ENCODE data around the gene RASL11B.
"Not testable (repeated sequence)": the region's sequence is repeated elsewhere in the genome, so short reads cannot be mapped to it uniquely, and the experiment has no call there.

Gene RASL11B

DNA sequence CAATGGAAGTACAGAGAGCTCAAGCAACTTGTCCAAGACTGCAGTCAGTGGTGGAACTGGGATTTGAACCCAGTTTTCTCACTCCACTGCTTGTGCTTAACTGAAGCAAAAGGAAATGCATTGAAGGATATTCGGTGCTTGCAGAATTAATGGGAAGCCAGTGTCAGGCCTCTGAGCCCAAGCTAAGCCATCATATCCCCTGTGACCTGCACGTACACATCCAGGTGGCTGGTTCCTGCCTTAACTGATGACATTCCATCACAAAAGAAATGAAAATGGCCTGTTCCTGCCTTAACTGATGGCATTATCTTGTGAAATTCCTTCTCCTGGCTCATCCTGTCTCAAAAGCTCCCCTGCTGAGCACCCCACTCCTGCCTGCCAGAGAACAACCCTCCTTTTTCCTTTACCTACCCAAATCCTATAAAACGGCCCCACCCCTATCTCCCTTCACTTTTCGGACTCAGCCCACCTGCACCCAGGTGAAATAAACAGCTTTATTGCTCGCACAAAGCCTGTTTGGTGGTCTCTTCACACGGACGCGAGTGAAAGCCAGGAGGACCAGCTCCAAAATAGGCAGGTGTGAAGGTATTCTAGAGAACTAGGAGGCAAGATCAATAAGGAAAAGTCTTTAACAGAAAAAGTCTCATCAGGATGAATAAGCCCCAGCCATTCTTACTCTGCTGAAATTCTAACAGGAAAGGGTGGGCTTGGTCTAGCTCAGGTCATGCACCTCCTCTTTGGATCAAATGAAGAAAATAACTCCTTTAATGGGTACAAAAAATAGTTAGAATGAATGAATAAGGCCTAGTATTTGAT, 27.3 kb upstream of the RASL11B start:
- H3K4me1 ChIP-seq (ENCODE audit: control insufficient read depth, insufficient read depth, low read length) = not testable (repeated sequence)

GRCh38 chr4:52836120-52836519, 26.0 kb upstream of the RASL11B start:
- H3K27ac ChIP-seq (ENCODE audit: low read length) = no peak overlapping the region
- H3K27me3 ChIP-seq (ENCODE audit: control insufficient read depth in 1 of 2, insufficient read depth in 2 of 2, low read length in 2 of 2) = peaks cover 0 to 3% of the 10 kb centered on the region in 2 donors
- no peaks in the 10 kb centered on the region for H3K9me3 ChIP-seq (ENCODE audit: control insufficient read depth in 2 of 2, low read length in 2 of 2)
- no peaks in the 10 kb centered on the region for H3K36me3 ChIP-seq (ENCODE audit: control insufficient read depth in 2 of 2, insufficient read depth in 2 of 2, low read length in 2 of 2)
- no peak overlapping the region for H3K4me3 ChIP-seq (ENCODE audit: low read length in 2 of 2)
- H3K4me1 ChIP-seq (ENCODE audit: control insufficient read depth, insufficient read depth, low read length) = no peaks in the 10 kb centered on the region
- H3K9ac ChIP-seq (ENCODE audit: low read length in 2 of 2) = no peak overlapping the region

More for the DNA sequence above, 27.3 kb upstream of the RASL11B start:
- not testable (repeated sequence) for H3K9me3 ChIP-seq (ENCODE audit: control insufficient read depth in 2 of 2, low read length in 2 of 2); H3K36me3 ChIP-seq (ENCODE audit: control insufficient read depth in 2 of 2, insufficient read depth in 2 of 2, low read length in 2 of 2); H3K4me3 ChIP-seq (ENCODE audit: low read length in 2 of 2); H3K27ac ChIP-seq (ENCODE audit: low read length); H3K27me3 ChIP-seq (ENCODE audit: control insufficient read depth in 1 of 2, insufficient read depth in 2 of 2, low read length in 2 of 2); H3K9ac ChIP-seq (ENCODE audit: low read length in 2 of 2)

DNA sequence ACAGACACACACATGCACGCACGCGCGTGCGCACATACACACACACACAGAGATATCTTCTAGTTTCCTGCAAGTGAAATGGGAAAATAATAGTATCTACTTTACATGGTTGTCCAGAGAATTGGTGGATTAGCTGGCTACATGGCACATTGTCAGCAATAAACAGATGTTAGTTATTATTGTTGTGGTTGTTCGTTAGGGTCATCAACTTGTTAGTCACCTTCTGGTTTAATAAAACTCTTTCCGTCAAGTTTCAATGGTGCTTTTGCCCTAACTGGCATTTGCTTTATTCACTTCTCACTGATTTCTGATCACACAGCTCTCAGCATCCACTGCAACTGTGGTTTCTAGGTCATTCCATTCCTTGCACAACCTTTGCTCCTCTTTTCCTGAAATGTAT, 25.4 kb upstream of the RASL11B start:
- Histone ChIP-seq H3K27ac (ENCODE audit: low read length) (no peak overlapping the region), H3K9me3 (ENCODE audit: control insufficient read depth in 2 of 2, low read length in 2 of 2) (no peaks in the 10 kb centered on the region), H3K4me3 (ENCODE audit: low read length in 2 of 2) (no peak overlapping the region), H3K27me3 (ENCODE audit: control insufficient read depth in 1 of 2, insufficient read depth in 2 of 2, low read length in 2 of 2) (peaks cover 0 to 3% of the 10 kb centered on the region in 2 donors), H3K4me1 (ENCODE audit: control insufficient read depth, insufficient read depth, low read length) (peaks cover 3% of the 10 kb centered on the region), H3K36me3 (ENCODE audit: control insufficient read depth in 2 of 2, insufficient read depth in 2 of 2, low read length in 2 of 2) (no peaks in the 10 kb centered on the region), H3K9ac (ENCODE audit: low read length in 2 of 2) (no peak overlapping the region)

DNA sequence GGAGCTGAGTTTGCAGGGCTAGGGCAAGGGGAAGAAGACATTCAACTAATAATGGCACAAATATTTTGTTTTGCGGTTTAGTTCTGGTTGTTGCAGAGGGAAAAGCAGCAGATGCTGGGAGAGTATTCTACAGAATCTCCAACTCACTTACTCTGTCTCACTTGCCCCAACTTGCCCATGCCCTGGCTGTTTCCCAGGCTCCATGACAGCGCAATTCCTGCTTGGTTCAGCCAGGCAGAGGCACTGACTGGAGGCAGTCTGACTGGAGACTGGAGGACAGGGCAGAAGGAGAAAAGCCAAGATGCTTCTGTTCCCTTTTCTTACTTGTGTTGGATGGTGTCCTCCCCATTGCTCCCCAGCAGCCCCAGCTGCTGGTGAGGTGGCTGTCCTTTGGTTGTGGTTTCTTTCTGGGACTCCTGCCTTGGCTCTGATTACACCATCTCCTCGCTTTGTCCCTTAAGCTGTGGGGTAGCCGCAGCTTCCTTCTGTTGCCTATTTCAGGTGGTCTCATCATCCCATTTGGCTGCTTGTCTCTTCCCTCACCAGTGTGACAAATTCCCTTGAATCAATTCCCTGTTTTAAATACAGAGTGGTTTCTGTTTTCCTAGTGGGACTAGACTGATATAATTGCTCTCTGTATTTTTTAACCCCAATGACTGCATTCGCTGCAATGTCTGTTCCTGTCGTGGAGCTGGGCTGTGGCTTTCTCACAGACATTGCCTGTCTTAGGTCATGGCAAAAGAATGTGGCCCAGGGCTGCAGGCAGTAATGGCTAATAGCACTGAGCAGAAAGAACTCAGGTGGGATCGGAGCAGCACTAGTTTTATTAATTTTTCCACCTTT, 24.2 kb upstream of the RASL11B start:
- Histone ChIP-seq H3K9me3 (ENCODE audit: control insufficient read depth in 2 of 2, low read length in 2 of 2) (no peaks in the 10 kb centered on the region), H3K4me3 (ENCODE audit: low read length in 2 of 2) (no peak overlapping the region), H3K36me3 (ENCODE audit: control insufficient read depth in 2 of 2, insufficient read depth in 2 of 2, low read length in 2 of 2) (no peaks in the 10 kb centered on the region), H3K27ac (ENCODE audit: low read length) (no peak overlapping the region), H3K27me3 (ENCODE audit: control insufficient read depth in 1 of 2, insufficient read depth in 2 of 2, low read length in 2 of 2) (peaks cover 0 to 3% of the 10 kb centered on the region in 2 donors), H3K9ac (ENCODE audit: low read length in 2 of 2) (no peak overlapping the region), H3K4me1 (ENCODE audit: control insufficient read depth, insufficient read depth, low read length) (peaks cover 13% of the 10 kb centered on the region)

DNA sequence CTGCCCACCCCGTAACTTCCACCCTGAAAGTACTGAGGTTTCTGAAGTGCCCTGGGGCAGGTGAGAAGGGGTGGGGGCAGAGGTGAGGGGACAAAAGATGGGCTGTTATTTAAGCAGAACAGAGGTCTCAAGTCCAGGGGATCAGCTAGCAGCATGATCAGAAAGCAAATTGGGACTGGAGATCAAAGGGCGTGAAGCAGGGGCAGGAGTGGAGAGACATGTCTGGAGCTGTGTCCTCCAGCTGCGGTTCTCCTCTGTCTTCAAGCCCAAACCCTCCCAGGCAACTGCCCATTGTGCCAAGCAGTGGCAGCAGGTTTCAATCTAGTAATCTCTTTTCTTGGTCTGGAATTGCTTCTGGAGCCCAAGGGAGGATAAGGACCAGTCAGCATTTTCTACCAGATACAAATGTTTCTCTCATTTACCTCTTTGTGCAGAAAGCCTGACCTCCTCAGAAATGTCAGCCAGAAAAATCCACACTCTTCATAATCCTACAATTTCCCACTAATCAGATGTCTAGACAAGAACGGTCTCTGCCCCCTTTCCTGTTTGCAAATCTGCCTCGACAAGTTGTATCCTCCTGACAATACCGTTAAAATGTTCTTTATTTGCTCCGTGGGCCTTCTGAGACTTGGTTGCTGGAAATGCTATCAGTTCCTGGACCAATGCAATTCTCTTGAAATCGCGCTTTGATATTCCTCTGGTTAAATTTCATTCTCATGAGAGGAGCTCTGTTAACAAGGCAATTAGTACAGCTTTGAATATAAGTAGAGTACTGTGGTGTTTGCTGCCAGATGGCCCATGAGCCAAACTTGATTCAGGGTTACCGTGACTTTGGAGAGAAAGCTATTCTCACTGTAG, 23.2 kb upstream of the RASL11B start:
- H3K27ac ChIP-seq (ENCODE audit: low read length) = no peak overlapping the region
- H3K4me3 ChIP-seq (ENCODE audit: low read length in 2 of 2) = no peak overlapping the region
- H3K27me3 ChIP-seq (ENCODE audit: control insufficient read depth in 1 of 2, insufficient read depth in 2 of 2, low read length in 2 of 2) = peaks cover 0 to 3% of the 10 kb centered on the region in 2 donors
- H3K4me1 ChIP-seq (ENCODE audit: control insufficient read depth, insufficient read depth, low read length) = peaks cover 13% of the 10 kb centered on the region
- no peak overlapping the region for H3K9ac ChIP-seq (ENCODE audit: low read length in 2 of 2)
- H3K9me3 ChIP-seq (ENCODE audit: control insufficient read depth in 2 of 2, low read length in 2 of 2) = no peaks in the 10 kb centered on the region
- no peaks in the 10 kb centered on the region for H3K36me3 ChIP-seq (ENCODE audit: control insufficient read depth in 2 of 2, insufficient read depth in 2 of 2, low read length in 2 of 2)

GRCh38 chr4:52840531-52841370, 21.4 kb upstream of the RASL11B start:
- Histone ChIP-seq H3K27ac (ENCODE audit: low read length) (no peak overlapping the region), H3K4me3 (ENCODE audit: low read length in 2 of 2) (no peak overlapping the region), H3K4me1 (ENCODE audit: control insufficient read depth, insufficient read depth, low read length) (peaks cover 13% of the 10 kb centered on the region), H3K36me3 (ENCODE audit: control insufficient read depth in 2 of 2, insufficient read depth in 2 of 2, low read length in 2 of 2) (no peaks in the 10 kb centered on the region), H3K9ac (ENCODE audit: low read length in 2 of 2) (no peak overlapping the region), H3K9me3 (ENCODE audit: control insufficient read depth in 2 of 2, low read length in 2 of 2) (no peaks in the 10 kb centered on the region), H3K27me3 (ENCODE audit: control insufficient read depth in 1 of 2, insufficient read depth in 2 of 2, low read length in 2 of 2) (peaks cover 0 to 3% of the 10 kb centered on the region in 2 donors)

DNA sequence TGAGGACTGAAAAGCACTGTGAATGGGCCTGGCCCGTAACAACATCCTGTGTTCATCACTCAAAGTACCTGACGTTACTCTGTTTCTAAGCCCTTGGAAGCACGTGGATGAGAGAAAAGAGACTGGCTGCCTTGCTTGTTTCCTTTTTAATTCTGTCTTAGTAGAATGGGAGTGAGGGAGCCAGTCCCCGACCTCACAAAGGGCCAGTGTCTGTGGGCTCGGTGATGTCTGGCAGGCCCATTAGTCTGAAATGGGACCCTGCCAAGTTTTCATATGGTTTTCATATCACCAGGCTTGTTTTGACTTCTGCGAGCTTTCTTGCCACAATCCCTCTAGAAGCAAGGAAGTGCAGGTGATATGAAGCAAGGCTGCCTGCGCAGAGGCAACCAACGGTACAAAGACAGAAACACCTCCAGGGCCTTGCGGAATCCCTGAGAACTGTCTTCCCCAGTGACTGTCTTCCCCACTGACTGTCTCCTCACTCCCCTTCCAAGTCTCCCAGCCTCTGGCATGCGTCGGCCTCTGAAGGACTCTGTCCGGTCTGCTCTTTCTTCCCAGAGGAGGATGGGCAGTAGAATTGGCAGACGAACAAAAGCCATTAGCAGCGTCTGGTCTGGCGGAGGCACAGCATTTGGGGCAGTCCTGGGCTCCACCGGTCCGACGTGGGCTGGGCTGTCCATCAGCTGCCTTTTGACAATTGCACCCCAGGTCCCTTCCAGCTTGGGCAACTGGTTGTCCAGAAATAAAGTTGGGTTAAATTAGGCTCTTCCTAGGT, 20.2 kb upstream of the RASL11B start:
- Histone ChIP-seq H3K27ac (ENCODE audit: low read length) (peak overlapping the region; percentile 37), H3K4me1 (ENCODE audit: control insufficient read depth, insufficient read depth, low read length) (peaks cover 13% of the 10 kb centered on the region), H3K27me3 (ENCODE audit: control insufficient read depth in 1 of 2, insufficient read depth in 2 of 2, low read length in 2 of 2) (no peaks in the 10 kb centered on the region), H3K36me3 (ENCODE audit: control insufficient read depth in 2 of 2, insufficient read depth in 2 of 2, low read length in 2 of 2) (no peaks in the 10 kb centered on the region), H3K9ac (ENCODE audit: low read length in 2 of 2) (no peak overlapping the region), H3K9me3 (ENCODE audit: control insufficient read depth in 2 of 2, low read length in 2 of 2) (no peaks in the 10 kb centered on the region), H3K4me3 (ENCODE audit: low read length in 2 of 2) (peak overlapping the region; percentile 27 to 55)

DNA sequence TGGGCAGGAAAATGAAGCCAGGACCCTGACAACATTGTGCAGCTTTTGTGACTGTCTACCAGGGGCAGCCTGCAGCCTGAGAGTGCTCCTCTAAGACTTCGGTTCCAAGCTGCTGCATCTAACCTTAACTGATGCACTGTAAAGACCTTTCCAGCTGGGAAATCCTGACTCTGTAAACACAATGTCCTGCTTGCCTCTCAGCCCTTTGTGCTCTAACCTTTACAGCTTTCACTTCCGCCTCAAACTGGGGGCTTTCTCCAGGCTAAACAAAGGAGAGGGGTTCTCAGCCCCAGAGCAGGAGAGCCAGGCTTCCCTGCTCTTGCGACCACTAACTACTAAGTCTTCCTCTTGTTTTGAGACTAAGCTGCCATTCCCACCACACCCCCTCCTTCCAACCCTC, 19.3 kb upstream of the RASL11B start:
- Histone ChIP-seq H3K36me3 (ENCODE audit: control insufficient read depth in 2 of 2, insufficient read depth in 2 of 2, low read length in 2 of 2) (no peaks in the 10 kb centered on the region), H3K4me1 (ENCODE audit: control insufficient read depth, insufficient read depth, low read length) (peaks cover 13% of the 10 kb centered on the region), H3K27me3 (ENCODE audit: control insufficient read depth in 1 of 2, insufficient read depth in 2 of 2, low read length in 2 of 2) (no peaks in the 10 kb centered on the region), H3K9ac (ENCODE audit: low read length in 2 of 2) (no peak overlapping the region), H3K4me3 (ENCODE audit: low read length in 2 of 2) (no peak overlapping the region), H3K9me3 (ENCODE audit: control insufficient read depth in 2 of 2, low read length in 2 of 2) (no peaks in the 10 kb centered on the region), H3K27ac (ENCODE audit: low read length) (no peak overlapping the region)

DNA sequence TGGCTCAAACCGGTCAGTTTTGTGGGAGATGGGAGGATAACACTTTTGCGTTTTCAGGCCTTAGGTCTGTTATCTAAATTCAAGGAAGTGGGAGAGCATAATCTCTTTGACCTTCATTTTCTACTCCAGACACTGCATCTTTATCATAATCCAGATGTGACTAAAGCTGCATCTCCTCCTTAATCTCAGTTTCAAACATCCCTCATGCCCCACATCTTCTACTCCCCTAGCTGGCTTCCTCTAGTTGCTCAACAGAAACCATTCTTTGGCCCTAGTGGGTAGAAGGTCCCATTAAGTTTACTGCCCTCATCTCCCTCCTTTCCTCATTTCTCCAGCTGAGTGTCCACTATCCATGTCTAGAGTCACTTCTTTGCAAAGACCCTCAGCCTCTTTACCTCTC, 18.8 kb upstream of the RASL11B start:
- Histone ChIP-seq H3K27ac (ENCODE audit: low read length) (no peak overlapping the region), H3K4me1 (ENCODE audit: control insufficient read depth, insufficient read depth, low read length) (peaks cover 13% of the 10 kb centered on the region), H3K4me3 (ENCODE audit: low read length in 2 of 2) (no peak overlapping the region), H3K27me3 (ENCODE audit: control insufficient read depth in 1 of 2, insufficient read depth in 2 of 2, low read length in 2 of 2) (no peaks in the 10 kb centered on the region), H3K9me3 (ENCODE audit: control insufficient read depth in 2 of 2, low read length in 2 of 2) (no peaks in the 10 kb centered on the region), H3K36me3 (ENCODE audit: control insufficient read depth in 2 of 2, insufficient read depth in 2 of 2, low read length in 2 of 2) (no peaks in the 10 kb centered on the region), H3K9ac (ENCODE audit: low read length in 2 of 2) (no peak overlapping the region)
